ACHN (cell line): ENCODE measurements around the gene DCBLD1.

Experiments used
- DNase-seq: peaks from one replicate; pipeline ENCODE4 v3.0.0-alpha.2; 2015
- in situ Hi-C: cut with HindIII; loops from 2 replicates; pipeline ENCODE4 v1.10.0; 2017; ENCODE audit warnings: low sequenced_read_pairs, low pct_ligation_motif_present, low pct_unique_long_range_greater_than_20kb

DCBLD1 gene

GRCh38 chr6:117568831-117569410 lies 86.4 kb downstream of the DCBLD1 start:
- in situ Hi-C loops, result loop anchor here (25.0 kb wide), 1 partner anchor 107 kb away; no protein-coding TSS in a partner anchor
- DNase-seq, result no peak

DNA sequence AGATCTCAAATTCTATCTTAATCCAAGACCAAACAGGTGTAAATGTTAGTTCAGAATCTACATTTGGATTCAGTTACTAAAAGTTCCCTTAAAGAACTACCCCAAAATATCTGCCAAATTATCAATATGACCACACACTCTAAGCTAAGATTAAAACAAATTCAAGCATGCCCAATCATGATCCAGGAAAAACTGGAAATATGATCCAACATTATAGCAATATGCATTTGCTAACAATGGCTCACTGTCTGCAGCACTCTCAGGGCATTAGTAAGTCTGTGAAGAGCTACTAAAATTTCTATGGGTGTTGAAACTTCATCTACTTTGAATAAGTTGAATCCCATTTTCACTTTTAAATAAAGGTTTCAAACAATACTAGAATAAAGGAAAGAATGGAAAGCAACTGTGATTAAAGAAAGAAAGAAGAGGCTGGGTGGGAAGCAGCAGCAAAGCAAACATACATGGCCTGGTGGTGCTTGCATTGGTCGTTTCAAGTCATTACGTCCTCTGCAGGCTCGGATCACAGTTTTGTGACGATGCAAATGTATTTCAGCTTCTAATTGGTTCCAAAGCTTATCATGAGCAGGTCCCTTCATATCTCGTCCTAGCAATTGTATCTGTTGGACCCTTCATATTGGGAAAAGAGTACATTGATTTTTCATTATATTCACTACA lies 90.7 kb downstream of the DCBLD1 start:
- DNase-seq, result no peak
- in situ Hi-C loops, result loop anchor here (25.0 kb wide), 1 partner anchor 111 kb away; no protein-coding TSS in a partner anchor

DNA sequence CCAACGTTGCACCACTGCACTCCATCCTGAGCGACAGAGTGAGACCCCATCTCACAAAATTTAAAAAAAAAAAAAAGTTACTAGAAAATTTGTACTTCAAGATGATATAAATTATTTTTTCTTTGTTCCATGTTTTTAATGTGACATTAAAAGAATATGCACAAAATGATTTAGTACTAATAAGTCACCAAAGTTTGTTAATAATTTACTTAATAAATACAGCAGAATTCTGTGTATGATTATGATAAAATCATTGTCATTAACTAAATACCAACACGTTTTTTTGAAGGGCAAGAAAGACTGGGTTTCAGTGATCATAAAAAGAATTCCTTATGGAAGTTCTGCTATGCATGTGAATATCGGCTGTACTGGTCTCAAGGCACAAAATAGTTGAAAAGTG lies 91.7 kb downstream of the DCBLD1 start:
- in situ Hi-C loops, result loop anchor here (25.0 kb wide), 1 partner anchor 112 kb away; no protein-coding TSS in a partner anchor
- DNase-seq, result no peak

DNA sequence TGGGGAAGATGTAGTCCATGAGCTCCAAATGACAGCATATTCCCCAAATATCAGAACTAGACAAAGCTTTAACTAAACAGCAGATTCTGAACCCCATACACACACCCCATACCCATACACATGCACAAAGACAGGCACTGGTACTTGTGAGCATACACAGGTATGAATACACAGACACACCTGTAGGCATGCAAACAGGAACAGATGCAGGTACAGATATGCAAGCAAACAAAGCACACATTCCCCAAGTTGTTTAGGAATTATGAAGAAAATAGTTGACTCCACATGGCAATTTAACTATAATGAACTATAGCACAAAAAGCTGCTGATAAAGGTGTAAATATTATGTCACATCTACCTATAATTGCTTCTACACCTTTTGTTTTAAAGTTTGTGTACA lies 103.2 kb downstream of the DCBLD1 start:
- in situ Hi-C loops, result no loop called here
- no peak for DNase-seq

DNA sequence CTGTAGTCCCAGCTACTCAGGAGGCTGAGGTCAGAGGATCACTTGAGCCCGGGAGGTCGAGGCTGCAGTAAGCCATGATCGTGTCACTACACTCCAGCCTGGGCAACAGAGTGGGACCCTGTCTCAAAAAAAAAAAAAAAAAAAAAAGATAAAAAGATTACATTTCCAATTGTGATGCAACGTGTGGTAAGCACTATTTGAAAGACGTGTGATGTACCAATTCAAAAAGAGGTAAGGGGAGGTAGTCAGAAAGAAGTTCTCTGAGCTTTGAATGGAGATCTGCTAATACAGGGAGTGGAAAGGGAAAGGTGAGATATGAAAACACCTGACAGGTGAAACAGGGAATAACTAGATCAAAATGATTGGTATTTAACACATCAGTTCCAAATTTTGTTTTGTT lies 108.0 kb downstream of the DCBLD1 start:
- no peak for DNase-seq
- in situ Hi-C loops, result no loop called here

- no peak for DNase-seq
- in situ Hi-C loops, result no loop called here
Observed at GRCh38 chr6:117591405-117591804, 108.9 kb downstream of the DCBLD1 start.

- in situ Hi-C loops, result no loop called here
- DNase-seq, result no peak
Observed at GRCh38 chr6:117592983-117593759, 110.7 kb downstream of the DCBLD1 start.

DNA sequence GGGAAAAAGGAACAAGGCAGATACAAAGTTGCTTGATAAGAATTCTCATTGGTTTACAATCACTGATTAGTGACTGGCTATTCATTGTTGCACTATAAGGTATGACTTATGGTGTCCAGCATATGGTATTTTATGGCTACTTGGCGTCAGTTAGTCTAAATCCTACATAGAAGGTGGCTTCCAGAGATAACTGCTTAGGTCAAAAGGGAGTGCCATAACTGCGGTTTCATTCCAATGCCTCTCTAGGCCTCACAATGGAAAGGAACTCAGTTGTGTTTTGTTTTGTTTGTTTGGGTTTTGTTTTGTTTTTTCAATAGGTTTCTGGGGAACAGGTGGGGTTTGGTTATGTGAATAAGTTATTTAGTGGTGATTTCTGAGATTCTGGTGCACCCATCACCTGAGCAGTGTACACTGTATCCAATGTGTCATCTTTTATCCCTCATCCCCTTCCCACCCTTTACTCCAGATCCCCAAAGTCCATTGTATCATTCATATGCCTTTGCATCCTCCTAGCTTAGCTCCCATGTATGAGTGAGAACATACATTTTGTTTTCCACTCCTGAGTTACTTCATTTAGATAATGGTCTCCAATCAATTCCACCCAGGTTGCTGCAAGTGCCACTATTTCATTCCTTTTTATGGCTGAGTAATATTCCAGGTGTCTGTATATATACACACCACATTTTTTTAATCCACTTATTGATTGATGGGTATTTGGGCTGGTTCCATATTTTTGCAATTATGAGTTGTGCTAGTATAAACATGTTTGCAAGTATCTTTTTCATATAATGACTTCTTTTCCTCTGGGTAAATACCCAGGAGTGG lies 112.8 kb downstream of the DCBLD1 start:
- DNase-seq, result no peak
- in situ Hi-C loops, result no loop called here

GRCh38 chr6:117597755-117598154 lies 115.3 kb downstream of the DCBLD1 start:
- no peak for DNase-seq
- in situ Hi-C loops, result no loop called here
